ENCODE results near the gene PHF5A. TPM values are rescaled to one million over a fixed set of nuclear protein-coding genes. Genes with fewer than 3 reads are reported as not detected.

Gene PHF5A
- polyA plus RNA-seq, 2 of the 4 experiments (the other 2 are of a cell fraction) = 80.1 to 82.6 TPM

DNA sequence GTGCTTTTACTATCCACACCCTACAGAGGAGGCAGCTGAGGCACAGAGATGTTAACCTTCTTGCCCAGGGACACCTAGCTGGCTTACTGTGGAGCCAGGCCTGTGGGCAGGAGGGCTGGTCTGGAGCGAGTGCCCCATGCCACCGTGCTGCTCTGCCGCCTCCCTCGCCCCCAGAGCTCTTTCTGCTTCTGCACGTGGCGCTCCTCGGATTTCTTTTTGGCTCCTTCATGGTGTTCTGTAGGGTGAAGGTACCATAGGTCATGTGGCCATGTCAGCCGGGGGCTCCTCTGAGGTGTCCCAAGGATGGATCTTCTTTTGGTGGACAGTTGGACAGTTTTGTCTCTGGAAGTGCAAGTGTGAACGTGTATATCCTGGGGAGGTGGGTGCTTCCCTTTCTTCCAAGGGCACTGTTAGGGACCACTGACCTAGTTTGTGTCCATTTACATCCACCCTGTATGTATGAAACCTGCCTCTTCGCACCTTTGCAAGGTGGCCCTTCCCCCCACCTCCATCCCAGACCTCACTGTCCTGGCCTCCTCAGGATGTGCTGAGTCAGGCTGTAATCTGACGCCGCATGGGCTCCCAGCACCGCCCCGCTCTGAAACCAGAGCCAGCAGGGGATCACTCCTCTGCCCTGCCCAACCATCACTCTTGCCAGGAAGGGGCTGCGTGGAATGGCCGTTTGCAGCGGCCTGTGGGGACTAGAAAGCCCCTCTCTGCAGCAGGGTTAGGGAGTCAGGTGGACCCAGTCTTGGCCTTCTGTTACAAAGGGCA is 44.1 kb upstream of the PHF5A start:
- CTCF ChIA-PET = interaction anchor here (0.6 to 9.5 kb wide), 4 partner anchors 15 to 112 kb away, joined by 3 to 196 read pairs (median 36); no protein-coding TSS in a partner anchor
- Histone ChIP-seq H3K4me2 (peak overlapping the region; percentile 53), H3K4me3 (no peak overlapping the region), H3K9me3 (no peaks in the 10 kb centered on the region), H3K4me1 (peaks cover 15% of the 10 kb centered on the region), H3K27ac (peak overlapping the region; percentile 69 to 86)
- POLR2A ChIA-PET = no interaction called here
- 78% methylated on average over 11 of the region's 17 CpGs for whole genome bisulfite sequencing (ENCODE audit: missing lambda C conversion rate)
- TF ChIP-seq NFE2L2 (conservative IDR thresholded peaks at IDR 0.05; ENCODE audit: low read length) = 0 out of 2 replicates have a peak, but pooled peaks have one; percentile 12
- TF ChIP-seq KDM1A (IDR thresholded peaks at IDR 0.05; ENCODE audit: low read depth) = no peak
- TF ChIP-seq MAFK (IDR thresholded peaks at IDR 0.05; ENCODE audit: partially characterized antibody) = peak; percentile 98
- TF ChIP-seq, protein P1, sequence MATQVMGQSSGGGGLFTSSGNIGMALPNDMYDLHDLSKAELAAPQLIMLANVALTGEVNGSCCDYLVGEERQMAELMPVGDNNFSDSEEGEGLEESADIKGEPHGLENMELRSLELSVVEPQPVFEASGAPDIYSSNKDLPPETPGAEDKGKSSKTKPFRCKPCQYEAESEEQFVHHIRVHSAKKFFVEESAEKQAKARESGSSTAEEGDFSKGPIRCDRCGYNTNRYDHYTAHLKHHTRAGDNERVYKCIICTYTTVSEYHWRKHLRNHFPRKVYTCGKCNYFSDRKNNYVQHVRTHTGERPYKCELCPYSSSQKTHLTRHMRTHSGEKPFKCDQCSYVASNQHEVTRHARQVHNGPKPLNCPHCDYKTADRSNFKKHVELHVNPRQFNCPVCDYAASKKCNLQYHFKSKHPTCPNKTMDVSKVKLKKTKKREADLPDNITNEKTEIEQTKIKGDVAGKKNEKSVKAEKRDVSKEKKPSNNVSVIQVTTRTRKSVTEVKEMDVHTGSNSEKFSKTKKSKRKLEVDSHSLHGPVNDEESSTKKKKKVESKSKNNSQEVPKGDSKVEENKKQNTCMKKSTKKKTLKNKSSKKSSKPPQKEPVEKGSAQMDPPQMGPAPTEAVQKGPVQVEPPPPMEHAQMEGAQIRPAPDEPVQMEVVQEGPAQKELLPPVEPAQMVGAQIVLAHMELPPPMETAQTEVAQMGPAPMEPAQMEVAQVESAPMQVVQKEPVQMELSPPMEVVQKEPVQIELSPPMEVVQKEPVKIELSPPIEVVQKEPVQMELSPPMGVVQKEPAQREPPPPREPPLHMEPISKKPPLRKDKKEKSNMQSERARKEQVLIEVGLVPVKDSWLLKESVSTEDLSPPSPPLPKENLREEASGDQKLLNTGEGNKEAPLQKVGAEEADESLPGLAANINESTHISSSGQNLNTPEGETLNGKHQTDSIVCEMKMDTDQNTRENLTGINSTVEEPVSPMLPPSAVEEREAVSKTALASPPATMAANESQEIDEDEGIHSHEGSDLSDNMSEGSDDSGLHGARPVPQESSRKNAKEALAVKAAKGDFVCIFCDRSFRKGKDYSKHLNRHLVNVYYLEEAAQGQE (IDR thresholded peaks at IDR 0.05) = no peak
- no peak for TF ChIP-seq RNF2 (IDR thresholded peaks at IDR 0.05; ENCODE audit: borderline replicate concordance, low read depth)
- peak; percentile 60; the same call in 1 of the 2 replicates for TF ChIP-seq MAX (IDR thresholded peaks at IDR 0.05)
- FAIRE-seq (no peak), ATAC-seq (peak; percentile 72 to 81; a peak in 5 of 6 replicates), DNase-seq (ENCODE audit: low read depth in 1 of 2, low spot score in 1 of 2) (peak; percentile 48 to 66)

GRCh38 chr22:41511521-41511968 is 43.1 kb upstream of the PHF5A start:
- no peak for TF ChIP-seq SMC3 (IDR thresholded peaks at IDR 0.05)
- no peak for TF ChIP-seq TFCP2L1 (CRISPR knock-in tag; IDR thresholded peaks at IDR 0.05)
- H3K27ac ChIP-seq = peak overlapping the region in 1 of 2 experiments; percentile 86; a peak in 2 of 6 replicates
- ChIA-PET POLR2A (no interaction called here), CTCF (interaction anchor here (0.8 kb wide), 1 partner anchor 22 kb away, joined by 3 read pairs; no protein-coding TSS in a partner anchor)
- 90% methylated on average over 2 of the region's 2 CpGs for WGBS (ENCODE audit: missing lambda C conversion rate)
- no peaks in the 10 kb centered on the region for H3K9me3 ChIP-seq
- FAIRE-seq (no peak), DNase-seq (ENCODE audit: low read depth in 1 of 2, low spot score in 1 of 2) (no peak), ATAC-seq (no peak)
- peaks cover 15% of the 10 kb centered on the region for H3K4me1 ChIP-seq
- H3K4me3 ChIP-seq = no peak overlapping the region
- no peak overlapping the region for H3K4me2 ChIP-seq

DNA sequence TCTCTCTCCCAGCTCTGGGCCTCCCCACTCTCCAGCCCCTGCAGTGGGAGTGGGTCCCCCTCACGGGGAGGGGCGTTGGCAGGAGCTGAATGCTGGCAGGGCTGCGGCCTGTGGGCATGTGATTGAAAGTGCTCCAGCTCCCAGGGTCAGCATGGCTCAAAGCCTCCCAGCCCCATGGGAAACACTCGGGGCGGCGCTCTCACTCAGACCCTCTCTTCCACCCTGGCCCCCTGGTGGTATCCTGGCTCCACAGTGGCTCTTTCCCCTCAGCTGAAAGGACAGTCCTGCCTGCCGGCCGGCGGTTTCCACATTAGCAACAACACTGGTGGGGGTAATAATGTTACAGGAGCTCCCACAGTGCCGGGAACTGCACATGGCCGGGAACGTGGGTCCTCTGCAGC is 40.3 kb upstream of the PHF5A start:
- H3K4me3 ChIP-seq = no peak overlapping the region
- FAIRE-seq (no peak), DNase-seq (ENCODE audit: low read depth in 1 of 2, low spot score in 1 of 2) (no peak), ATAC-seq (peak; percentile 30 to 39; a peak in 3 of 6 replicates)
- 100% methylated on average over 3 of the region's 12 CpGs for WGBS (ENCODE audit: missing lambda C conversion rate)
- TF ChIP-seq JUN (IDR thresholded peaks at IDR 0.05) (no peak), CTCF (IDR thresholded peaks at IDR 0.05) (no peak), NFE2L2 (conservative IDR thresholded peaks at IDR 0.05; ENCODE audit: low read length) (no peak)
- ChIA-PET CTCF (interaction anchor here (1.1 to 1.7 kb wide), 4 partner anchors 9 to 583 kb away, joined by 3 to 13 read pairs (median 5); no protein-coding TSS in a partner anchor), POLR2A (no interaction called here)
- H3K27ac ChIP-seq = no peak overlapping the region
- H3K9me3 ChIP-seq = no peaks in the 10 kb centered on the region
- peaks cover 15% of the 10 kb centered on the region for H3K4me1 ChIP-seq
- no peak overlapping the region for H3K4me2 ChIP-seq

Measured in A549 (cell line).